Osteoblast (primary cell): ENCODE results near the gene MERTK. TPM values are rescaled to one million over a fixed set of nuclear protein-coding genes. Genes with fewer than 3 reads are reported as not detected.

Experiments used
- DNase-seq: peaks from one replicate; pipeline ENCODE4 v3.0.0; 2011; ENCODE audit warnings: low spot score, mixed read lengths; ENCODE audit not compliant: insufficient read length; ENCODE audit errors: missing footprints
- H2AFZ ChIP-seq: 2 replicates; pipeline ENCODE4 v1.6.0; 2011; ENCODE audit warnings: mild to moderate bottlenecking, low read length
- H3K27ac ChIP-seq: 2 replicates; pipeline ENCODE4 v1.5.1; 2011; ENCODE audit warnings: mild to moderate bottlenecking, low read depth, low read length, moderate library complexity
- H3K27me3 ChIP-seq: 2 replicates; pipeline ENCODE4 v1.6.0; 2012; ENCODE audit warnings: mild to moderate bottlenecking, control low read depth, inconsistent platforms, low read length, moderate library complexity; ENCODE audit not compliant: insufficient read depth
- H3K36me3 ChIP-seq: 2 replicates; pipeline ENCODE4 v1.5.1; 2011; ENCODE audit warnings: mild to moderate bottlenecking, low read length, control low read depth, moderate library complexity; ENCODE audit not compliant: insufficient read depth
- H3K4me1 ChIP-seq: 2 replicates; pipeline ENCODE4 v1.5.1; 2011; ENCODE audit warnings: mild to moderate bottlenecking, low read length, control low read depth, moderate library complexity; ENCODE audit not compliant: insufficient read depth
- H3K4me2 ChIP-seq: 2 replicates; pipeline ENCODE4 v1.6.0; 2011; ENCODE audit warnings: mild to moderate bottlenecking, low read length; ENCODE audit not compliant: insufficient read depth
- H3K4me3 ChIP-seq: fragments of 200-600 bp; sonication (generic); 3 replicates; pipeline ENCODE4 v1.5.1; 2012; ENCODE audit warnings: mild to moderate bottlenecking, low read length, inconsistent platforms; ENCODE audit not compliant: insufficient read depth
- H3K79me2 ChIP-seq: 2 replicates; pipeline ENCODE4 v1.6.0; 2012; ENCODE audit warnings: mild to moderate bottlenecking, low read length, control low read depth, inconsistent platforms; ENCODE audit not compliant: insufficient read depth
- H3K9me3 ChIP-seq: 2 replicates; pipeline ENCODE4 v1.5.1; 2011; ENCODE audit warnings: low read depth, low read length, control low read depth
- H4K20me1 ChIP-seq: 2 replicates; pipeline ENCODE4 v1.6.0; 2012; ENCODE audit warnings: mild to moderate bottlenecking, low read length, control low read depth; ENCODE audit not compliant: insufficient read depth
- CTCF ChIP-seq: IDR thresholded peaks from 2 replicates; pipeline ENCODE4 v1.5.1; 2011; ENCODE audit warnings: mild to moderate bottlenecking, low read depth, low read length, moderate library complexity; ENCODE audit errors: extremely low read depth
- total RNA-seq: library from RNA; depleted of rRNA; stranded (reverse); fragments of >200 nt; gene quantifications from 2 replicates; pipeline ENCODE4 v1.2.3, GENCODE V29; 2012

The MERTK gene
- total RNA-seq, 1 donor, result 0.72 TPM

- Histone ChIP-seq H2AFZ (peak within 1 kb of the TSS; percentile 99), H3K36me3 (no peaks in the 10 kb centered on the region), H3K4me2 (peak within 1 kb of the TSS; percentile 78), H3K4me3 (peak within 1 kb of the TSS; percentile 87), H3K27ac (peak within 1 kb of the TSS; percentile 61), H3K79me2 (peaks cover 22% of the 10 kb centered on the region), H3K27me3 (no peaks in the 10 kb centered on the region), H3K9me3 (no peaks in the 10 kb centered on the region), H3K4me1 (peaks cover 4% of the 10 kb centered on the region), H4K20me1 (no peaks in the 10 kb centered on the region)
- no peak for TF ChIP-seq CTCF
- peak; percentile 96 for DNase-seq
Measured at GRCh38 chr2:111883661-111884591, 14.5 kb upstream of the MERTK start, which contains the start of gene ANAPC1. Gene ANAPC1, minus strand, starts transcription at chr2:111884193. Its CDS starts 3,368 bp downstream, at chr2:111880825.

- no peak for TF ChIP-seq CTCF
- peak overlapping the region; percentile 61 for H3K27ac ChIP-seq
- H3K4me3 ChIP-seq, result peak overlapping the region; percentile 87
- H3K9me3 ChIP-seq, result no peaks in the 10 kb centered on the region
- H3K4me2 ChIP-seq, result peak overlapping the region; percentile 78
- no peaks in the 10 kb centered on the region for H3K27me3 ChIP-seq
- DNase-seq, result no peak
- H2AFZ ChIP-seq, result peak overlapping the region; percentile 99
- H3K79me2 ChIP-seq, result peaks cover 22% of the 10 kb centered on the region
- H4K20me1 ChIP-seq, result no peaks in the 10 kb centered on the region
- no peaks in the 10 kb centered on the region for H3K36me3 ChIP-seq
- H3K4me1 ChIP-seq, result peaks cover 4% of the 10 kb centered on the region
Measured at GRCh38 chr2:111884592-111884964, 13.8 kb upstream of the MERTK start.

GRCh38 chr2:111896024-111896423, 2.4 kb upstream of the MERTK start:
- no peak for TF ChIP-seq CTCF
- H3K27me3 ChIP-seq, result peaks cover 38% of the 10 kb centered on the region
- DNase-seq, result peak; percentile 36
- no peaks in the 10 kb centered on the region for H3K79me2 ChIP-seq
- no peak overlapping the region for H2AFZ ChIP-seq
- peaks cover 14% of the 10 kb centered on the region for H3K4me1 ChIP-seq
- no peak overlapping the region for H3K27ac ChIP-seq
- no peak overlapping the region for H3K4me2 ChIP-seq
- H3K36me3 ChIP-seq, result no peaks in the 10 kb centered on the region
- H3K9me3 ChIP-seq, result no peaks in the 10 kb centered on the region
- no peaks in the 10 kb centered on the region for H4K20me1 ChIP-seq
- no peak overlapping the region for H3K4me3 ChIP-seq

- H3K79me2 ChIP-seq, result no peaks in the 10 kb centered on the region
- DNase-seq, result peak; percentile 38
- no peaks in the 10 kb centered on the region for H3K9me3 ChIP-seq
- peaks cover 41% of the 10 kb centered on the region for H3K27me3 ChIP-seq
- H3K4me1 ChIP-seq, result peaks cover 14% of the 10 kb centered on the region
- H3K4me2 ChIP-seq, result no peak overlapping the region
- no peak for TF ChIP-seq CTCF
- H4K20me1 ChIP-seq, result no peaks in the 10 kb centered on the region
- no peak overlapping the region for H3K27ac ChIP-seq
- no peak overlapping the region for H2AFZ ChIP-seq
- H3K4me3 ChIP-seq, result no peak overlapping the region
- H3K36me3 ChIP-seq, result no peaks in the 10 kb centered on the region
Measured at GRCh38 chr2:111896576-111896975, 1.8 kb upstream of the MERTK start.
